Aorta (tissue), 5 donors: ENCODE measurements around the gene PRDM7. TPM values are rescaled to one million over a fixed set of nuclear protein-coding genes. Genes with fewer than 3 reads are reported as not detected.
A peak's percentile ranks its signal among the peaks of the same experiment; 100 is the strongest.

ENCODE experiments used
- ATAC-seq: fragments of 200-7000 bp; cut with Tn5 transposase; one replicate; pipeline ENCODE4 v1.9.1; 2022; ENCODE audit warnings: moderate library complexity; ENCODE audit not compliant: low FRiP score
- DNase-seq, 2 donors: peaks; one replicate each; pipeline ENCODE4 v3.0.0-alpha.2; 2020
- H3K27ac ChIP-seq, 2 donors: one replicate each; pipeline ENCODE4 v1.5.1; 2013; ENCODE audit warnings: low read length in 2 of 2, mild to moderate bottlenecking in 2 of 2, moderate library complexity in 2 of 2, control low read depth in 1 of 2, inconsistent platforms in 1 of 2, low read depth in 1 of 2
- H3K27me3 ChIP-seq, 2 donors: one replicate each; pipeline ENCODE4 v1.6.1; 2013; ENCODE audit warnings: control low read depth in 1 of 2, low read length in 1 of 2, mild to moderate bottlenecking in 1 of 2, moderate library complexity in 1 of 2; ENCODE audit not compliant: insufficient read depth in 2 of 2, control insufficient read depth in 1 of 2
- H3K36me3 ChIP-seq, 2 donors: one replicate each; pipeline ENCODE4 v1.6.1; 2013; ENCODE audit warnings: control low read depth in 1 of 2, low read length in 1 of 2, mild to moderate bottlenecking in 1 of 2; ENCODE audit not compliant: insufficient read depth in 2 of 2, control insufficient read depth in 1 of 2
- H3K4me1 ChIP-seq, 2 donors: one replicate each; pipeline ENCODE4 v1.6.1; 2013; ENCODE audit warnings: low read length in 2 of 2, control low read depth in 1 of 2, mild to moderate bottlenecking in 1 of 2, moderate library complexity in 1 of 2; ENCODE audit not compliant: insufficient read depth in 2 of 2, control insufficient read depth in 1 of 2
- H3K4me3 ChIP-seq, 2 donors: one replicate each; pipeline ENCODE4 v1.5.1; 2013; ENCODE audit warnings: low read length in 2 of 2, control low read depth in 1 of 2, mild to moderate bottlenecking in 1 of 2
- H3K9me3 ChIP-seq: one replicate; pipeline ENCODE4 v1.6.1; 2013; ENCODE audit warnings: mild to moderate bottlenecking, low read length; ENCODE audit not compliant: control insufficient read depth
- WGBS, 2 donors: extraction: QIAGEN DNeasy Blood & Tissue Kit; methylation state at CpG; one replicate each; pipeline ENCODE4 v1.1.7; 2013; 5-methylcytosine and 5-hydroxymethylcytosine counted together
- intact Hi-C, 2 donors: fragments of 100-400 bp; cut with DNase I; formaldehyde crosslinking; loops; one replicate each; pipeline versions ENCODE4 v1.14.2 to v1.15.0; 2022
- polyA plus RNA-seq, 2 donors: library from polyadenylated mRNA; stranded (reverse); fragments of 200-250 nt; gene quantifications; one replicate each; pipeline ENCODE4 v1.2.3, GENCODE V29; 2013
- total RNA-seq, 2 donors: library from RNA; stranded (reverse); fragmentation: NEBNext Ultra II Directional; extraction: Animal tissue kit (Norgen Biotek cat#: 25700); gene quantifications; one replicate each; pipeline ENCODE4 v1.2.1, GENCODE V29; 2021
- donor health status: healthy with polysubstance abuse.
- donor health status: Bipolar disorder and iron deficiency.
- donor health status: DM: no; HTN: no; CAD: no.
- donor health status: DM: no; HTN: no; CAD: no.
- donor health status: DM: yes; HTN: yes; CAD: no.

Gene PRDM7
- total and polyA plus RNA-seq, 4 donors, result not detected

- ATAC-seq, result no peak
- intact Hi-C loops, result no loop called here
- Histone ChIP-seq H3K9me3 (no peaks in the 10 kb centered on the region), H3K27me3 (no peaks in the 10 kb centered on the region), H3K36me3 (peaks cover 0 to 10% of the 10 kb centered on the region in 2 donors), H3K27ac (no peak overlapping the region), H3K4me1 (no peaks in the 10 kb centered on the region), H3K4me3 (no peak overlapping the region)
- WGBS, 2 donors, result 88 to 90% methylated on average over 7 of the region's 7 CpGs
- DNase-seq, result peak in 1 of 2 donors; percentile 34
These were observed 33.0 kb downstream of the PRDM7 start for GRCh38 chr16:90044111-90044551.

DNA sequence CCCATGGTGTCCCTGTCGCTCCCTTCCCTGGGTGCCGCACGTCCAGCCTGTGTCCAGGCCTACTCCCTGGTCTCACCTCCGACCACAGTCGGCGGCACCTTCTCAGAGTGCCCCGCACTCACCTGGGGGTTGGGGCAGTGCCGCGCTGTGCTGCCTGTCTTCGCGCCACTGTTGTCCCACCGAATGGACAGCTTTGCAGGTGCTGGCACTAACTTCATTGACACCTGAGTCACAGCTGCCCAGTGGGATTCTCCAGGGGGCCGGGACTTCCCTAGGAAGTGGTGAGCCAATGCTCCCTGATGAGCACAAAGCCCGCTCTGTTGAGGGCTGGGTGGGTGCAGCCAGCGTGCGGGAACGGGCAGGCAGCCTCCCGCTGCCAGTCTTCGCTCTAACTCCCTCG lies 33.6 kb downstream of the PRDM7 start:
- no peaks in the 10 kb centered on the region for H3K27me3 ChIP-seq
- H3K4me1 ChIP-seq, result no peaks in the 10 kb centered on the region
- H3K4me3 ChIP-seq, result no peak overlapping the region
- H3K9me3 ChIP-seq, result no peaks in the 10 kb centered on the region
- intact Hi-C loops, result no loop called here
- H3K36me3 ChIP-seq, result peaks cover 0 to 10% of the 10 kb centered on the region in 2 donors
- H3K27ac ChIP-seq, result no peak overlapping the region
- DNase-seq (peak in 1 of 2 donors; percentile 71), ATAC-seq (no peak)
- WGBS, 2 donors, result 86 to 90% methylated on average over 20 of the region's 20 CpGs

DNA sequence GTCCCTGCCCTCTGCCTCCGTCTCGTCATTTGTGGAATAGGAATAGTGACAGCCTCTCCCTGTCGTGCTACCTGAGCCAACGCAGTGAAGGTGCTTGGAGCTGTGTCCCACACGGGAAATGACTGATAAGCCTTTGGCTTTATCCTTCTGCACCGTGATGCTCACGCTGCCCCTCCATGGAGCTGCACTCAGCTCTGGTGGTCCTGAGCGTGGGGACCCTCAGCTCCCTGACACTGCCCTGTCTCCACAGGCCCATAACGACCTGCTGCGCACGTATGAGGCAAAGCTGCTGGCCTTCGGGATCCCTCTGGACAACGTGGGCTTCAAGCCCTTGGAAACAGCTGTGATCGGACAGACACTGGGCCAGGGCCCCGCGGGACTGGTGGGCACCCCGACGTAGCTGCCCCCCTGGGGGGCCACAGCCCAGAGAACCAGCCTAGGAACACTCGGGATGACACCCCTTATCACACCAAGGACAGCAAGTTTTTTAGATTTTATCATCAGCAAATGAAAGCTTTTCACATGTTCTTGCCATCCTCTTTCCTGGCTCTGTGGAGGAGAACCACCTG lies 34.1 kb downstream of the PRDM7 start:
- no peak overlapping the region for H3K27ac ChIP-seq
- intact Hi-C loops, result no loop called here
- 85 to 87% methylated on average over 19 of the region's 19 CpGs for WGBS, 2 donors
- peaks cover 0 to 10% of the 10 kb centered on the region in 2 donors for H3K36me3 ChIP-seq
- no peaks in the 10 kb centered on the region for H3K27me3 ChIP-seq
- no peaks in the 10 kb centered on the region for H3K9me3 ChIP-seq
- peak in 1 of 2 donors; percentile 60 for DNase-seq
- no peak overlapping the region for H3K4me3 ChIP-seq
- ATAC-seq, result no peak
- H3K4me1 ChIP-seq, result no peaks in the 10 kb centered on the region

DNA sequence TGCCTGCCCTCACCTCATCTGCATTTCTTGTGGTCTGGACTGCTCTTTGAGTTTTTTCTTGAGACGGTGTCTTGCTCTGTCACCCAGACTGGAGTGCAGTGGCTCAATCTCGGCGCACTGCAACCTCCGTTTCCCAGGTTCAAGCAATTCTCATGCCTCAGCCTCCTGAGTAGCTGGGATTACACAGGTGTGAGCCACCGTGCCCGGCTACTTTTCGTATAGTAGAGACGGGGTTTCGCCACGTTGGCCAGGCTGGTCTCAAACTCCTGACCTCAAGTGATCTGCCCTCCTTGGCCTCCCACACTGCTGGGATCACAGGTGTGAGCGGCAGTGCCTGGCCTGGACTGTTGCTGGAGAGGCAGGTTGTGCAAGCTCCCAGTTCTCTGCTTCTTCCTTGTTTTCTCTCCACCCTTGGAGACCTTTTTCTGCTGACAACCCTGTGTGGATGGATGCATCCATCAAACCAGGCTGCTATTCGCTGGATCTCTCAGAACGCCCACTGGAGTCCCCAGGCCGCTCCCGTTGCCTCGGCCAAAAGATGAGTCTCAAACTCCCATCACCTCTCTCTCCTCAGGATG lies 35.1 kb downstream of the PRDM7 start:
- Histone ChIP-seq H3K27ac (no peak overlapping the region), H3K9me3 (no peaks in the 10 kb centered on the region), H3K36me3 (peaks cover 0 to 10% of the 10 kb centered on the region in 2 donors), H3K4me3 (no peak overlapping the region), H3K27me3 (no peaks in the 10 kb centered on the region), H3K4me1 (no peaks in the 10 kb centered on the region)
- DNase-seq, result peak in 1 of 2 donors; percentile 46
- 89 to 91% methylated on average over 16 of the region's 16 CpGs for WGBS, 2 donors
- intact Hi-C loops, result no loop called here
- ATAC-seq, result no peak

GRCh38 chr16:90040152-90041023 lies 36.7 kb downstream of the PRDM7 start:
- H3K27me3 ChIP-seq, result no peaks in the 10 kb centered on the region
- peaks cover 4 to 15% of the 10 kb centered on the region in 2 donors for H3K36me3 ChIP-seq
- intact Hi-C loops, result no loop called here
- H3K27ac ChIP-seq, result no peak overlapping the region
- ATAC-seq, result peak; percentile 12
- no peaks in the 10 kb centered on the region for H3K4me1 ChIP-seq
- no peak overlapping the region for H3K4me3 ChIP-seq
- peak in 1 of 2 donors; percentile 70 for DNase-seq
- no peaks in the 10 kb centered on the region for H3K9me3 ChIP-seq
- 92 to 95% methylated on average over 29 of the region's 29 CpGs for WGBS, 2 donors

DNA sequence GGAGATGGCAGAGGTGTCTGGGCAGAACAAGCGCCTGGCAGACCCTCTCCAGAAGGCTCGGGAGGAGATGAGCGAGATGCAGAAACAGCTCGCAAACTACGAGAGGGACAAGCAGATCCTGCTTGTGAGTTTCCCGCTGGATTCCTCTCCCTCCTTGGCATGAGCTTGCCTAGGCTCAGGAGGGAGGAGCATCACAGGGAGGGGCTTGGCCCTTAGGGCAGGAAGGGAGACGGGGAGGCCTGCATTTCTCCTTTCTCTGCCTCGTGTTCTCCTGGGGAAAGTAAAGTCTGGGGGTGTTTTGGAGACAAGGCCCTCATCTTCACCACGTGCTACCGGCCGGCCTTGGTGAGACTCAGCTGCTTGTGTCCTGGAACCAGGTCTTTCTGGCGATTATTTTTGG lies 39.9 kb downstream of the PRDM7 start:
- Histone ChIP-seq H3K27ac (no peak overlapping the region), H3K4me1 (no peaks in the 10 kb centered on the region), H3K27me3 (no peaks in the 10 kb centered on the region), H3K4me3 (no peak overlapping the region), H3K9me3 (no peaks in the 10 kb centered on the region), H3K36me3 (peaks cover 4 to 12% of the 10 kb centered on the region in 2 donors)
- ATAC-seq, result no peak
- no peak for DNase-seq
- 82 to 83% methylated on average over 12 of the region's 12 CpGs for WGBS, 2 donors
- intact Hi-C loops, result no loop called here

GRCh38 chr16:90035902-90036301 lies 41.2 kb downstream of the PRDM7 start:
- Histone ChIP-seq H3K27ac (no peak overlapping the region), H3K9me3 (no peaks in the 10 kb centered on the region), H3K4me3 (no peak overlapping the region), H3K27me3 (no peaks in the 10 kb centered on the region), H3K36me3 (peaks cover 4 to 10% of the 10 kb centered on the region in 2 donors), H3K4me1 (no peaks in the 10 kb centered on the region)
- peak in 1 of 2 donors; percentile 28 for DNase-seq
- ATAC-seq, result no peak
- intact Hi-C loops, result no loop called here
- 71 to 77% methylated on average over 5 of the region's 5 CpGs for WGBS, 2 donors

- H3K27me3 ChIP-seq, result no peaks in the 10 kb centered on the region
- H3K4me3 ChIP-seq, result no peak overlapping the region
- intact Hi-C loops, result no loop called here
- 89 to 94% methylated on average over 8 of the region's 8 CpGs for WGBS, 2 donors
- H3K36me3 ChIP-seq, result peaks cover 4 to 5% of the 10 kb centered on the region in 2 donors
- no peaks in the 10 kb centered on the region for H3K9me3 ChIP-seq
- DNase-seq, result no peak
- no peak overlapping the region for H3K27ac ChIP-seq
- H3K4me1 ChIP-seq, result no peaks in the 10 kb centered on the region
- no peak for ATAC-seq
These were observed 42.6 kb downstream of the PRDM7 start for GRCh38 chr16:90034504-90034903.
